Tibial nerve (tissue), 4 donors: ENCODE measurements around the gene LDB1.

ENCODE experiments used
- EP300 ChIP-seq, 2 donors: sonication (generic); formaldehyde crosslinking; IDR thresholded peaks; one replicate each; pipeline ENCODE4 v1.6.1; 2017; ENCODE audit warnings: antibody characterized with exemption in 2 of 2, mild to moderate bottlenecking in 1 of 2
- POLR2A ChIP-seq, 2 donors: fragments of 450-650 bp; IDR thresholded peaks; one replicate each; pipeline ENCODE4 v1.6.1; 2017; ENCODE audit warnings: antibody characterized with exemption in 2 of 2, mild to moderate bottlenecking in 2 of 2, moderate library complexity in 2 of 2
- TF ChIP-seq, protein P1 (sequence below), 5 experiments: fragments of 200-600 bp in 3 of 5; fragments of 450-650 bp in 2 of 5; sonication (generic) in 3 of 5; IDR thresholded peaks; one replicate each; pipeline ENCODE4 v1.5.1; 2016 to 2019; ENCODE audit warnings: antibody characterized with exemption in 5 of 5, mild to moderate bottlenecking in 3 of 5, moderate library complexity in 2 of 5

DNA sequence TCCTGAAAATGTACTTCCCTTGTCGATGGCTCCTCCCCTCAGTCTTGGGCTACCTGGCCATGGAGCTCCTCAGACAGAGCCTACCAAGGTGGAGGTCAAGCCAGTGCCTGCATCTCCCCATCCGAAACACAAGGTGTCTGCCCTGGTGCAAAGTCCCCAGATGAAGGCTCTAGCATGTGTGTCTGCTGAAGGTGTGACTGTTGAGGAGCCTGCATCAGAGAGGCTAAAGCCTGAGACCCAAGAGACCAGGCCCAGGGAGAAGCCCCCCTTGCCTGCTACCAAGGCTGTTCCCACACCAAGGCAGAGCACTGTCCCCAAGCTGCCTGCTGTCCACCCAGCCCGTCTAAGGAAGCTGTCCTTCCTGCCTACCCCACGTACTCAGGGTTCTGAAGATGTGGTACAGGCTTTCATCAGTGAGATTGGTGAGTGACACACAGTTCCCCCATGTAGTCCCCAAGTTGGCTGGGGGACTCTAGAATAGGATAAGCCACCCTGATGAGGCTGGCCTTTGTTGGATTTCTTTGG is 21.5 kb upstream of the LDB1 start:
- TF ChIP-seq, protein P1, sequence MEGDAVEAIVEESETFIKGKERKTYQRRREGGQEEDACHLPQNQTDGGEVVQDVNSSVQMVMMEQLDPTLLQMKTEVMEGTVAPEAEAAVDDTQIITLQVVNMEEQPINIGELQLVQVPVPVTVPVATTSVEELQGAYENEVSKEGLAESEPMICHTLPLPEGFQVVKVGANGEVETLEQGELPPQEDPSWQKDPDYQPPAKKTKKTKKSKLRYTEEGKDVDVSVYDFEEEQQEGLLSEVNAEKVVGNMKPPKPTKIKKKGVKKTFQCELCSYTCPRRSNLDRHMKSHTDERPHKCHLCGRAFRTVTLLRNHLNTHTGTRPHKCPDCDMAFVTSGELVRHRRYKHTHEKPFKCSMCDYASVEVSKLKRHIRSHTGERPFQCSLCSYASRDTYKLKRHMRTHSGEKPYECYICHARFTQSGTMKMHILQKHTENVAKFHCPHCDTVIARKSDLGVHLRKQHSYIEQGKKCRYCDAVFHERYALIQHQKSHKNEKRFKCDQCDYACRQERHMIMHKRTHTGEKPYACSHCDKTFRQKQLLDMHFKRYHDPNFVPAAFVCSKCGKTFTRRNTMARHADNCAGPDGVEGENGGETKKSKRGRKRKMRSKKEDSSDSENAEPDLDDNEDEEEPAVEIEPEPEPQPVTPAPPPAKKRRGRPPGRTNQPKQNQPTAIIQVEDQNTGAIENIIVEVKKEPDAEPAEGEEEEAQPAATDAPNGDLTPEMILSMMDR (IDR thresholded peaks at IDR 0.05): no peak
- TF ChIP-seq POLR2A (IDR thresholded peaks at IDR 0.05) (no peak), EP300 (IDR thresholded peaks at IDR 0.05) (no peak)
